ENCODE results near the gene PGAP2. TPM values are rescaled to one million over a fixed set of nuclear protein-coding genes. Genes with fewer than 3 reads are reported as not detected.

Gene PGAP2
- total RNA-seq, 1 experiment from 2014 or later: 35.2 TPM

- Mint-ChIP-seq H3K27ac (ENCODE audit: unreplicated experiment) (no peak overlapping the region), H3K4me1 (ENCODE audit: low read depth, unreplicated experiment) (peaks cover 9% of the 10 kb centered on the region), H3K9me3 (ENCODE audit: low read depth, unreplicated experiment) (no peaks in the 10 kb centered on the region), H3K27me3 (ENCODE audit: unreplicated experiment) (no peaks in the 10 kb centered on the region), H3K4me3 (ENCODE audit: low read depth, unreplicated experiment) (peak overlapping the region; percentile 83), H3K36me3 (ENCODE audit: insufficient read depth, unreplicated experiment) (peaks cover 33% of the 10 kb centered on the region)
- CTCF ChIA-PET: no interaction called here
- BruUV-seq (replicated peaks): no TSS peak
- DNase-seq: no peak
- TF ChIP-seq CTCF (IDR thresholded peaks at IDR 0.05; ENCODE audit: unreplicated experiment): no peak
- intact Hi-C loops (cut with micrococcal nuclease; ENCODE audit: unreplicated experiment): no loop called here
Observed at GRCh38 chr11:3799143-3799542, 9.2 kb upstream of the PGAP2 start.

- H3K27ac Mint-ChIP-seq (ENCODE audit: unreplicated experiment): no peak overlapping the region
- CTCF ChIA-PET: no interaction called here
- no TSS peak for BruUV-seq (replicated peaks)
Observed at GRCh38 chr11:3799873-3800272, 8.5 kb upstream of the PGAP2 start.

GRCh38 chr11:3802011-3802790, 6.2 kb upstream of the PGAP2 start:
- H3K4me3 Mint-ChIP-seq (ENCODE audit: low read depth, unreplicated experiment): no peak overlapping the region
- CTCF ChIA-PET: no interaction called here
- intact Hi-C loops (cut with micrococcal nuclease; ENCODE audit: unreplicated experiment): no loop called here
- no peak overlapping the region for H3K27ac Mint-ChIP-seq (ENCODE audit: unreplicated experiment)
- no TSS peak for BruUV-seq (replicated peaks)
- no peaks in the 10 kb centered on the region for H3K9me3 Mint-ChIP-seq (ENCODE audit: low read depth, unreplicated experiment)
- no peaks in the 10 kb centered on the region for H3K27me3 Mint-ChIP-seq (ENCODE audit: unreplicated experiment)
- DNase-seq: no peak
- H3K36me3 Mint-ChIP-seq (ENCODE audit: insufficient read depth, unreplicated experiment): peaks cover 11% of the 10 kb centered on the region
- H3K4me1 Mint-ChIP-seq (ENCODE audit: low read depth, unreplicated experiment): no peaks in the 10 kb centered on the region
- TF ChIP-seq CTCF (IDR thresholded peaks at IDR 0.05; ENCODE audit: unreplicated experiment): no peak

More at GRCh38 chr11:3799873-3800272, 8.5 kb upstream of the PGAP2 start:
- intact Hi-C loops (cut with micrococcal nuclease; ENCODE audit: unreplicated experiment): no loop called here
- Mint-ChIP-seq H3K4me3 (ENCODE audit: low read depth, unreplicated experiment) (no peak overlapping the region), H3K27me3 (ENCODE audit: unreplicated experiment) (no peaks in the 10 kb centered on the region), H3K36me3 (ENCODE audit: insufficient read depth, unreplicated experiment) (peaks cover 27% of the 10 kb centered on the region), H3K9me3 (ENCODE audit: low read depth, unreplicated experiment) (no peaks in the 10 kb centered on the region), H3K4me1 (ENCODE audit: low read depth, unreplicated experiment) (peaks cover 9% of the 10 kb centered on the region)
- no peak for TF ChIP-seq CTCF (IDR thresholded peaks at IDR 0.05; ENCODE audit: unreplicated experiment)
- no peak for DNase-seq

GRCh38 chr11:3803726-3804495, 4.4 kb upstream of the PGAP2 start:
- peaks cover 14% of the 10 kb centered on the region for H3K36me3 Mint-ChIP-seq (ENCODE audit: insufficient read depth, unreplicated experiment)
- intact Hi-C loops (cut with micrococcal nuclease; ENCODE audit: unreplicated experiment): no loop called here
- H3K27ac Mint-ChIP-seq (ENCODE audit: unreplicated experiment): no peak overlapping the region
- no peak for DNase-seq
- TF ChIP-seq CTCF (IDR thresholded peaks at IDR 0.05; ENCODE audit: unreplicated experiment): no peak
- H3K4me3 Mint-ChIP-seq (ENCODE audit: low read depth, unreplicated experiment): no peak overlapping the region
- no peaks in the 10 kb centered on the region for H3K4me1 Mint-ChIP-seq (ENCODE audit: low read depth, unreplicated experiment)
- BruUV-seq (replicated peaks): no TSS peak
- H3K27me3 Mint-ChIP-seq (ENCODE audit: unreplicated experiment): no peaks in the 10 kb centered on the region
- CTCF ChIA-PET: no interaction called here
- H3K9me3 Mint-ChIP-seq (ENCODE audit: low read depth, unreplicated experiment): no peaks in the 10 kb centered on the region

All from Calu3 (cell line).